GM06990 (cell line): ENCODE data around the gene RPS28.

Experiments used
- DNase-seq: peaks from one replicate; pipeline ENCODE4 v3.0.0-alpha.2; 2011; ENCODE audit not compliant: insufficient read length; ENCODE audit errors: extremely low read depth
- H3K27me3 ChIP-seq: replicated peaks from 2 replicates; pipeline ENCODE4 v1.6.0; 2011; ENCODE audit warnings: low read length; ENCODE audit not compliant: control insufficient read depth, insufficient read depth
- H3K36me3 ChIP-seq: 2 replicates; pipeline ENCODE4 v1.5.1; 2011; ENCODE audit warnings: low read length; ENCODE audit not compliant: control insufficient read depth, insufficient read depth
- H3K4me3 ChIP-seq: replicated peaks from 2 replicates; pipeline ENCODE4 v1.5.1; 2011; ENCODE audit warnings: low read depth, mild to moderate bottlenecking, control low read depth, low read length
- CTCF ChIP-seq: IDR thresholded peaks from 2 replicates; pipeline ENCODE4 v1.5.1; 2011; ENCODE audit warnings: low read length, control low read depth, mild to moderate bottlenecking, inconsistent platforms; ENCODE audit not compliant: insufficient read depth, poor library complexity, severe bottlenecking

The RPS28 gene

GRCh38 chr19:8320564-8321066 is 681 bp upstream of the RPS28 start:
- peaks cover 15% of the 10 kb centered on the region for H3K36me3 ChIP-seq
- DNase-seq = no peak
- no peaks in the 10 kb centered on the region for H3K27me3 ChIP-seq
- peak overlapping the region; percentile 94 for H3K4me3 ChIP-seq
- no peak for TF ChIP-seq CTCF

GRCh38 chr19:8321986-8322637 is 816 bp downstream of the RPS28 start:
- Histone ChIP-seq H3K4me3 (peak overlapping the region; percentile 94), H3K36me3 (peaks cover 12% of the 10 kb centered on the region), H3K27me3 (no peaks in the 10 kb centered on the region; the same call in 1 of the 2 replicates)
- no peak for DNase-seq
- TF ChIP-seq CTCF = no peak

- Histone ChIP-seq H3K36me3 (peaks cover 12% of the 10 kb centered on the region), H3K4me3 (peak overlapping the region; percentile 94), H3K27me3 (no peaks in the 10 kb centered on the region; the same call in 1 of the 2 replicates)
- no peak for TF ChIP-seq CTCF
- DNase-seq = no peak
Measured at GRCh38 chr19:8322638-8322997, 1.3 kb downstream of the RPS28 start.

GRCh38 chr19:8323781-8324185 is 2.5 kb downstream of the RPS28 start:
- DNase-seq = no peak
- no peak overlapping the region for H3K4me3 ChIP-seq
- TF ChIP-seq CTCF = no peak
- peaks cover 12% of the 10 kb centered on the region for H3K36me3 ChIP-seq
- no peaks in the 10 kb centered on the region; the same call in 1 of the 2 replicates for H3K27me3 ChIP-seq

- Histone ChIP-seq H3K27me3 (no peaks in the 10 kb centered on the region; the same call in 1 of the 2 replicates), H3K4me3 (no peak overlapping the region), H3K36me3 (peaks cover 12% of the 10 kb centered on the region)
- TF ChIP-seq CTCF = no peak
- no peak for DNase-seq
Measured at GRCh38 chr19:8324186-8325050, 3.1 kb downstream of the RPS28 start.
